SKM-1 treated with dmso at 0.1 percent for 144 hours (cell line): ENCODE results near the gene GPS2.

Experiments
- DNase-seq: peaks from one replicate; lab custom pipeline; 2025; ENCODE audit not compliant: unreplicated experiment; lab: John Stamatoyannopoulos, UW

The GPS2 gene

DNA sequence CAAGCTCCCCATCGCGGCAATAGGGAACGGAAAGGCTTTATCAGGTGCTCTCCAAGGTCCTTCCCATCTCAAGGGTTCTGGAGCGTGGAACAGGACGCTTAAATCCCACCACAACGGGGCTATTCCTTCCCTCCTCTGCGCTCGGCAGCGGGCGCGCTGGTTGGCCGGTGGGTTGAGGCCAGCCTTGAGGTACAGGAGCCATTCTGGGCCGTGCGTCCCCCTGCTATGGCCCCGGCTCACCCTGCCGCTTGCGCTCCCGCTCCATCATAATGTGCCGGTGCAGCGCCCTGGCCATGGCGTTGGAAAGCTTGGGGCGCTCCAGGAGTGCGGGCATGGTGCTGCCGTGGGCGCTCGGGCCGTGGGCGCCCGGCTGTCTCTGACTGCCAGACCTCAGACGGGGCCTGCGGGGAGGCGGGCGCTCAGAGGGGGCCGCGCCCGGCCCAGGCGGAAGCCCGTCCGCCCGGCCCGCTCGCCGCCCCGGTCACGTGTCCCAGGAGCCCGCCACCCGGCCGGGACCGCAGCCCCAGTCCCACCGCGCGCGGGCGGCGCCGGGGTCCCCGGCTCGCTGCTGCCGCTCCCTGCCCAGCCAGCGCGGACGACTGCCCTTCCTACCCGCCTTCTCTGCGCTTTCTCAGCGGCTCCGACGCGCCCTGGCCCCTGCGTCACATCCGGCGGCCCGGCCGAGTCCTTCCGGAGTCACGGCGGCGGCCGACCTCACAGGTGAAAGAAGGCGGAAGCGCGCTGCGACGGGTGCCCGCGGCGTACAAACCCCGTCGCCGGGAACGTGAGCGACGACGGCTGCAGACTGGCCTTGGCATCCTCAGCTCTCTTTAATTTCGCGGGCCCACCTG lies at the start of gene GPS2:
Gene GPS2 (minus strand): TSS at position 642 of the 851 bp plus-strand sequence. CDS start 308 bp downstream, at position 334.
- DNase-seq = peak; percentile 27

GRCh38 chr17:7363311-7363710 lies 48.2 kb upstream of the GPS2 start:
- DNase-seq = no peak

DNA sequence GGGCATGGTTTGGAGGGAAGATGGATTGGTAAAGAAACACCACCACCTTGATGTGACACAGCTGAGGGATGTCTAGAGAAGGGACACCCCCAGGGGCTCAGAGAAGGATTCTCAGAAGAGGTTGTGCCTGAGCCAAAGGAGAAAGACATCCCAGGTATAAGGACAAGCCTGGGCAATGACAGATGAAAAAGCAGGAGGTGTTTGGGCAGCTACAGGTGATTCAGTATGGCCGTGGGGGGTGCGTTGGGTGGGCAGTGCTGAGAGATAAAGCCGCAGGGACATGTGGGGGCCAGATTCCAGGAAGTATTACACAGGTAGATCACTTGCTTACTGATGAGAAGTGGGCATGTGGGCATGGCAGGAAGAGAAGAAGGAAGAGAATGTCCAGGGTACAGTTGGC lies 46.7 kb upstream of the GPS2 start:
- no peak for DNase-seq

- no peak for DNase-seq
Measured at GRCh38 chr17:7357381-7357780, 42.2 kb upstream of the GPS2 start.

GRCh38 chr17:7356756-7357155 lies 41.6 kb upstream of the GPS2 start:
- DNase-seq = no peak

GRCh38 chr17:7356072-7356549 lies 41.0 kb upstream of the GPS2 start:
- peak; percentile 57 for DNase-seq

DNA sequence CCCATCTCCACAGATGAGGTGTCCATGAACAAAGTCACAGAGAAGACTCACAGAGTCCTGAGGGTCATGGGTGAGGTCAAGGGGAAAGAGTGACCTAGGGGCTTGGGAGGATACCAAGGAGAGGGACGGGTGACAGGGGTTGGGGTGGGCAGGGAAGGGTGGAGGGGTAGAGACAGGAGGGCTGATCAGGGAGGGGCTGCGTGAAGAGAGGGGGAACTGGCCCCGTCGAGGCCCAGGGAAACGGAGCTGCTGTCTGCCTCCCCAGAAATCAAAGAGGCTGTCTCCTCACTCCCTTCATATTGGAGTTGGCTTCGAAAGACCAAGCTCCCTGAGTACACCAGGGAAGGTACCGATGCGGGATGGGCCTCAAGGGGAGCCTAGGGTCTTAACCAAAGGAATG lies 40.4 kb upstream of the GPS2 start:
- no peak for DNase-seq

- no peak for DNase-seq
Measured at GRCh38 chr17:7355053-7355452, 39.9 kb upstream of the GPS2 start, which contains the start of gene TMEM95. Gene TMEM95, plus strand, starts transcription at chr17:7355156. Its CDS starts 49 bp downstream, at chr17:7355205.

GRCh38 chr17:7354262-7354843 lies 39.2 kb upstream of the GPS2 start:
- no peak for DNase-seq

- no peak for DNase-seq
Measured at GRCh38 chr17:7352910-7353635, 37.9 kb upstream of the GPS2 start.

- no peak for DNase-seq
Measured at GRCh38 chr17:7352503-7352889, 37.3 kb upstream of the GPS2 start.

DNA sequence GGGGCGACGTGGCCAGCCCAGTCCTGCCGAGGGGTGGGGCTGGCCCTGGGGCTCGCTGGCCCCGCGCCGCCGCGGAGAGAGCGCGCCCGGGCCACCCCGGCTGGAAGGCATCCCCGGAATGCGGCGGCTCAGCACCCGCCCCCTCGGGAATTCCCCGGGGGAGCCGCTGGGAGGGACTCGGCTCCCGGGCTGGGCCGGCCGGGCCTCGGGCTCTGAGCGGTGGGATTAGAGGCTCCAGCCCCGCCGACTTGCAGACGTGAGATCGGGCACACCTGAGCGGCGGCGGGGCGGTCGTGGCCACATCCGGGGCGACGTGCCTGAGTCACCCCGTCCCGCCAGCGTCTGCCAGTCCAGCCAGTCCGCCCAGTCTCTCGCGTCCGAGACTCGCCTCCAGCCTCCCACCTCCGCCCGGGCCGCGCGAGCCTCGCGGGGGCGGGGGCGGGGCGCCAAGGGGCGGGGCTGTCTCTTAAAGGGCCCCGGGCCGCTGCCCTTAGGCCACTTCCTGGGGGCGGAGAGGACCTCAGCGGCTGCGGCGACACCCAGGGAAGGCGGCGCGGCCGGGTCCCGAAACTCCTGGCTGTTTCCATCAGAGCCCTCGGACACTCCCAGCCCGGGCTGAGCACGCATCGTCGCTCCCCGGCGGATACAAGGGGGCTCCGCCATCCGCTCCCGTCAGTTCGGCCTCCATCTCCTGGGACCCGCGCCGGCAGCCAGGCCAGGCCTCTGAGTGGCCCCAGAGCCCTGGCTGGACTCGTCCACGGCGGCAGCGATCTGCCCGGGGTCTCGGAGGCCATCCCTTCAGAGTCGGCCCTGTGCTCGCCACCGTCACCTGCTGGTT lies 36.7 kb upstream of the GPS2 start, which contains the start of gene KCTD11:
Gene KCTD11 (plus strand): TSS at position 498 of the 838 bp plus-strand sequence.
- peak; percentile 22 for DNase-seq

DNA sequence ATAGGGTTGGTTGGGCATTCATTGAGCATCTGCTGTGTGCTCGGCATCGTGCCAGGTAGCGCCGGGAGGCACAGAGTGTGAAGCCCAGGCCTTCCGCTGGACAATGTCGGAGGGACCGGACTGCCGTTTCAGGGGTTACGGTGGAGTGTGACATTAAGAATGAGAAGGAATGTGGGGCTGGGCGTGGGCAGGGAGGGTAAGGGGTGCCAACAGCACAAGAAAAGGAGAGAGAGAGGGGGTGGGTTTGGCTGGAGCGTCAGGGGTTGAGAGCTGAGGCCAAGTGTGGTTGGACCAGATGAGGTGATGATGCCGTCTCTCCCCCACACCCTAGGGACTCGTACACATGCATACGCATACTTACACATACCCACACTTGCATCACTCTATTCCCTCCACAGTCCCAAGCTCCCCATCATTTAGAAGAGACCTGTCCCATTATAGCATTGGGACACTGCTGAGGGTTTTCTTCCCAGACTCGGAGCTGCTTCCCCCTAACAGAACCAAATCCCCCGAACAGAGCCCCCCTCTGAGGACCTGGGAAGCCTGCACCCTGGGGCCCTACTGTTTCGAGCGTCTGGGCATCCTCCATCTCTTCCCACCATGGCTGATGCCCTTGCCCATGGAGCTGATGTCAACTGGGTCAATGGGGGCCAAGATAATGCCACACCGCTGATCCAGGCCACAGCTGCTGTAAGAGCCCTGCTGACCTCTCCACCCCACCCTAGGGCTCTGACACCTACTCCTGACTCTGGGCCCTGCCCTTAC lies 33.5 kb upstream of the GPS2 start:
- no peak for DNase-seq

DNA sequence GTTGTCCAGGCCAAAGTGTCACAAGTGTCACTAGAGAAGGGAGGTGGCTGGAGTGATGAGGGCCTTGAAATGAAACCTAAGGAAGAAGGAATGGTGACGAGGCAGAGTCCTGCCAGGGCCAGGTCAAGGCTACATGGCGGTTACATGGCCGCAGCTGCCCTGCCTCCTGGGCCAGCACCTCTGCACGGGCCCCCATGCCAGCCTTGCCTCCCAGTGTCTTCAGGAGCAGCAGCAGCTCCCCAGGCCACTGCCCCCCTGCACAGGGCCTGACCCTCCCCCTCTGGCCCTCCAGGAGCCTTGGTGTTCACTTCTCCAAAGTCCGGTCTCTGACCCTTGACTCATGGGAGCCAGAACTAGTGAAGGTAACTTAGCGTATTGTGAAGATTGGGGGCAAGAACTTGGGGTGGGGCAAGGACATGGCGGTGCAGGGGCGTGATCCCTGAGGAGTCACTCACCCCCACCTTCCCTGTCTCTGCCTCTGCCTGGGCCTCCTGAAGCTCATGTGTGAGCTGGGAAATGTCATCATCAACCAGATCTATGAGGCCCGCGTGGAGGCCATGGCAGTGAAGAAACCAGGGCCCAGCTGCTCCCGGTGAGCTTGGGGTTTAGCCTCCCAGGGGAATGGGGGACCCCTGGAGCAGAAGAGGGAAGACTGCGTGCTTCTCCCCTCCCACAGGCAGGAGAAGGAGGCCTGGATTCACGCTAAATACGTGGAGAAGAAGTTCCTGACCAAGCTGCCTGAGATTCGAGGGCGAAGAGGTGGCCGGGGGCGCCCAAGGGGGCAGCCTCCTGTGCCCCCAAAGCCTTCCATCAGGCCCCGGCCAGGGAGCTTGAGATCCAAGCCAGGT lies 32.7 kb upstream of the GPS2 start:
- no peak for DNase-seq

GRCh38 chr17:7346761-7347614 lies 31.8 kb upstream of the GPS2 start:
- DNase-seq = no peak

GRCh38 chr17:7343250-7343649 lies 28.1 kb upstream of the GPS2 start:
- DNase-seq = no peak

GRCh38 chr17:7341842-7342241 lies 26.7 kb upstream of the GPS2 start:
- no peak for DNase-seq

GRCh38 chr17:7340179-7340578 lies 25.0 kb upstream of the GPS2 start:
- no peak for DNase-seq
